OCI-LY1 (cell line): Measurements from ENCODE around the gene ZNF575.
"Not testable (repeated sequence)": the region's sequence is repeated elsewhere in the genome, so short reads cannot be mapped to it uniquely, and the experiment has no call there.

Source experiments
- H2AFZ ChIP-seq: fragments of 200-600 bp; sonication (generic), shearing (Covaris generic); 2 replicates; pipeline ENCODE4 v1.6.0; 2014; ENCODE audit warnings: antibody characterized with exemption, mild to moderate bottlenecking, low read length
- H3F3A ChIP-seq: fragments of 200-600 bp; sonication (generic), shearing (Covaris generic); 2 replicates; pipeline ENCODE4 v1.6.0; 2014; ENCODE audit warnings: mild to moderate bottlenecking, antibody characterized with exemption, low read length, moderate library complexity; ENCODE audit not compliant: insufficient read depth
- H3K27ac ChIP-seq: fragments of 200-600 bp; sonication (generic); 2 replicates; pipeline ENCODE4 v1.5.1; 2014; ENCODE audit warnings: low read length, mixed run types, mild to moderate bottlenecking, low read depth; ENCODE audit not compliant: poor library complexity, severe bottlenecking
- H3K27me3 ChIP-seq: fragments of 200-600 bp; sonication (generic); 2 replicates; pipeline ENCODE4 v1.6.0; 2014; ENCODE audit warnings: antibody characterized with exemption, mild to moderate bottlenecking, low read length, moderate library complexity; ENCODE audit not compliant: insufficient read depth
- H3K36me3 ChIP-seq: fragments of 200-600 bp; sonication (generic); 2 replicates; pipeline ENCODE4 v1.6.1; 2014; ENCODE audit warnings: mild to moderate bottlenecking, antibody characterized with exemption, low read length, moderate library complexity, mixed read lengths; ENCODE audit not compliant: insufficient read depth
- H3K4me1 ChIP-seq: fragments of 200-600 bp; sonication (generic); 2 replicates; pipeline ENCODE4 v1.5.1; 2014; ENCODE audit warnings: mild to moderate bottlenecking, low read length, moderate library complexity; ENCODE audit not compliant: insufficient read depth, severe bottlenecking
- H3K4me2 ChIP-seq: fragments of 200-600 bp; sonication (generic), shearing (Covaris generic); 2 replicates; pipeline ENCODE4 v1.6.1; 2014; ENCODE audit warnings: low read length
- H3K4me3 ChIP-seq: fragments of 200-600 bp; sonication (generic); 2 replicates; pipeline ENCODE4 v1.5.1; 2014; ENCODE audit warnings: low read length, low read depth, mild to moderate bottlenecking, mixed read lengths; ENCODE audit not compliant: poor library complexity, severe bottlenecking
- H3K79me2 ChIP-seq: fragments of 200-600 bp; shearing (Covaris generic); 2 replicates; pipeline ENCODE4 v1.6.1; 2016; ENCODE audit warnings: mixed run types, low read length, mixed read lengths; ENCODE audit not compliant: insufficient read depth
- H3K9ac ChIP-seq: fragments of 200-600 bp; sonication (generic), shearing (Covaris generic); 2 replicates; pipeline ENCODE4 v1.6.1; 2014; ENCODE audit warnings: mild to moderate bottlenecking, low read length, mixed read lengths
- H3K9me2 ChIP-seq: fragments of 200-600 bp; sonication (generic), shearing (Covaris generic); 2 replicates; pipeline ENCODE4 v1.6.1; 2014; ENCODE audit warnings: low read depth, mild to moderate bottlenecking, low read length, mixed read lengths
- H3K9me3 ChIP-seq: fragments of 200-600 bp; shearing (Covaris generic); 2 replicates; pipeline ENCODE4 v1.6.1; 2014; ENCODE audit warnings: low read length, mixed read lengths
- H4K20me1 ChIP-seq: fragments of 200-600 bp; sonication (generic), shearing (Covaris generic); 2 replicates; pipeline ENCODE4 v1.6.0; 2016; ENCODE audit warnings: mild to moderate bottlenecking, low read length; ENCODE audit not compliant: insufficient read depth
- EZH2 ChIP-seq: fragments of 200-600 bp; sonication (generic), shearing (Covaris generic); IDR thresholded peaks from 2 replicates; pipeline ENCODE4 v1.8.0; 2017; ENCODE audit warnings: borderline replicate concordance, mixed run types, mild to moderate bottlenecking, antibody characterized with exemption, low read length, moderate library complexity, mixed read lengths
- TF ChIP-seq, protein P1 (sequence below): fragments of 200-600 bp; sonication (generic), shearing (Covaris generic); IDR thresholded peaks from 2 replicates; pipeline ENCODE4 v1.5.1; 2017; ENCODE audit warnings: mild to moderate bottlenecking, antibody characterized with exemption, low read length, moderate library complexity, mixed read lengths

Gene ZNF575

DNA sequence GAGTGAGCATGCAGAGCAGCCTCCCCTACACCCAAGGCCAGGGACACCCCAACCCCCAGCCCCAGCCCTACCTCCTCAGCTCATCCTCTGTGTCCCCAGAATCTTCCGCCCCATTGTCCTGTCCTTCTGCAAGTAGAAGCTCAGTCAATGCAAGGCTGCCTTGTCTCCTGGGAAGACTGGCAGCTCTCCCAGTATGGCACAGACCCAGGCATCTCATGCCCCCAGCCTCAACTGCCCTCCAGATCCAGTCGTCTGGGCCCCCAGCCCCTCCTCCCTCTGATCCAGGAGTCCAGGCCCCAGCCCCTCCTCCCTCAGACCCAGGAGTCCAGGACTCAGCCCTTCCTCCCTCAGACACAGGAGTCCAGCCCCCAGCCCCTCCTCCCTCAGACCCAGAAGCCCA, 13.0 kb downstream of the ZNF575 start:
- no peak overlapping the region for H3K9ac ChIP-seq

DNA sequence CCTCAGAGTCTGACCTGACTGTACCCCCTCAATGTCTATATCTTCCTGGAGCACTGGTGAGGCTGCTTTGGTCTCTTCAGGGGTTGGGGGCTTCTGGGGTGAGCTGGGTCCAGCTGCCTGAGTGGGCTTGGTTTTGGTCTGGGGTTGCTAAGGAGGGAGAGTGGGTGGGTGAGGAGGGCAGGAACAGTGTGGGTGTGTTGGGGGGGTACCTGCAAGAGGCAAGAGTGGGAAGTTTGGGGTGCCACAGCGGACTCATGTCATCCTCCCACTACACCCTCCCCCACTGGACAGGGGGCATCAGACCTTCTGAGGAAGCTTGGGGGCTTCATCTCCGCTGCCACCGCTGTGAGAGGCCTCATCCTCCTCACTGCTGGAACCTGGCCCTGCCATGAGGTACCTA, 13.6 kb downstream of the ZNF575 start:
- H3K4me1 ChIP-seq, result no peaks in the 10 kb centered on the region
- H3K36me3 ChIP-seq, result peaks cover 44% of the 10 kb centered on the region
- H3F3A ChIP-seq, result no peaks in the 10 kb centered on the region
- H3K4me3 ChIP-seq, result no peak overlapping the region
- H3K4me2 ChIP-seq, result no peak overlapping the region
- no peaks in the 10 kb centered on the region for H3K27me3 ChIP-seq
- H3K27ac ChIP-seq, result no peak overlapping the region
- H2AFZ ChIP-seq, result no peak overlapping the region
- TF ChIP-seq, protein P1, sequence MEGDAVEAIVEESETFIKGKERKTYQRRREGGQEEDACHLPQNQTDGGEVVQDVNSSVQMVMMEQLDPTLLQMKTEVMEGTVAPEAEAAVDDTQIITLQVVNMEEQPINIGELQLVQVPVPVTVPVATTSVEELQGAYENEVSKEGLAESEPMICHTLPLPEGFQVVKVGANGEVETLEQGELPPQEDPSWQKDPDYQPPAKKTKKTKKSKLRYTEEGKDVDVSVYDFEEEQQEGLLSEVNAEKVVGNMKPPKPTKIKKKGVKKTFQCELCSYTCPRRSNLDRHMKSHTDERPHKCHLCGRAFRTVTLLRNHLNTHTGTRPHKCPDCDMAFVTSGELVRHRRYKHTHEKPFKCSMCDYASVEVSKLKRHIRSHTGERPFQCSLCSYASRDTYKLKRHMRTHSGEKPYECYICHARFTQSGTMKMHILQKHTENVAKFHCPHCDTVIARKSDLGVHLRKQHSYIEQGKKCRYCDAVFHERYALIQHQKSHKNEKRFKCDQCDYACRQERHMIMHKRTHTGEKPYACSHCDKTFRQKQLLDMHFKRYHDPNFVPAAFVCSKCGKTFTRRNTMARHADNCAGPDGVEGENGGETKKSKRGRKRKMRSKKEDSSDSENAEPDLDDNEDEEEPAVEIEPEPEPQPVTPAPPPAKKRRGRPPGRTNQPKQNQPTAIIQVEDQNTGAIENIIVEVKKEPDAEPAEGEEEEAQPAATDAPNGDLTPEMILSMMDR, result no peak
- no peak for TF ChIP-seq EZH2
- H4K20me1 ChIP-seq, result no peaks in the 10 kb centered on the region
- H3K9ac ChIP-seq, result no peak overlapping the region
- H3K9me3 ChIP-seq, result no peaks in the 10 kb centered on the region
- no peaks in the 10 kb centered on the region for H3K79me2 ChIP-seq
- H3K9me2 ChIP-seq, result no peaks in the 10 kb centered on the region

More for the DNA sequence above, 13.0 kb downstream of the ZNF575 start:
- no peak overlapping the region for H2AFZ ChIP-seq
- H3K4me1 ChIP-seq, result no peaks in the 10 kb centered on the region
- TF ChIP-seq, protein P1, result no peak
- TF ChIP-seq EZH2, result no peak
- H3K9me3 ChIP-seq, result no peaks in the 10 kb centered on the region
- H3K36me3 ChIP-seq, result peaks cover 40% of the 10 kb centered on the region
- no peaks in the 10 kb centered on the region for H3K79me2 ChIP-seq
- no peaks in the 10 kb centered on the region for H3K9me2 ChIP-seq
- H3K4me2 ChIP-seq, result no peak overlapping the region
- H3K27me3 ChIP-seq, result no peaks in the 10 kb centered on the region
- H3K4me3 ChIP-seq, result no peak overlapping the region
- H3F3A ChIP-seq, result no peaks in the 10 kb centered on the region
- H4K20me1 ChIP-seq, result no peaks in the 10 kb centered on the region
- no peak overlapping the region for H3K27ac ChIP-seq

DNA sequence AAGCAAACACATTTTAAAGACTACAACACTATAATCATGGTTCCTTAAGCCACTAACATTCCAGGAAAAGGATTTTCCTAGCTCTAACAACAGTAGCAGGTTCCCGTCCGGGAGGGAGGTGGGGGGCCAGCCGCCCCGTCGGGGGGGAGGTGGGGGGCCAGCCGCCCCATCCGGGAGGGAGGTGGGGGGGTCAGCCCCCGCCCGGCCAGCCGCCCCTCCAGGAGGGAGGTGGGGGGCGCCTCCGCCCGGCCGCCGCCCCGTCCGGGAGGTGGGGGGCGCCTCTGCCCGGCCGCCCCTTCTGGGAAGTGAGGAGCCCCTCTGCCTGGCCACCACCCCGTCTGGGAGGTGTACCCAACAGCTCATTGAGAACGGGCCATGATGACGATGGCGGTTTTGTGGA, 14.9 kb downstream of the ZNF575 start:
- not testable (repeated sequence) for H3K4me1 ChIP-seq, H3F3A ChIP-seq, H3K27ac ChIP-seq, H3K4me2 ChIP-seq, H3K9ac ChIP-seq, H3K79me2 ChIP-seq, H2AFZ ChIP-seq, H3K9me3 ChIP-seq, H3K4me3 ChIP-seq, H4K20me1 ChIP-seq, H3K9me2 ChIP-seq, H3K27me3 ChIP-seq
- H3K36me3 ChIP-seq, result peaks cover 42% of the 10 kb centered on the region

DNA sequence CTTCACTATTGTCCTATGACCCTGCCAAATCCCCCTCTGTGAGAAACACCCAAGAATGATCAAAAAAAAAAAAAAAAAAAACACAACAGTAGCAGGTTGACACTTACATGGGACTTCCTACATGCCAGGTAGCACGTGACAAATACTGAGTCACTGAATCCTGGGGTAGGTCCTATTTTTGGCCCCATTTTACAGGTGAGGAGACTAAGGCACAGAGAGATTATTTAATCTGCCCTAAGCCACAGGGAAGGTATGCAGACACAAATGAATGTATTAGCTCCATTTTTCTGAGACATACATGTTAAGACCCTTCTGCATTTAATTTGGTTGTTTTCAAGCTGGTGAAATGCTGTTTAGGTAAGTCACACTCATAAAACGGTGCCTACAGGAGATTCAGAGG, 15.7 kb downstream of the ZNF575 start:
- Histone ChIP-seq H3K4me3 (no peak overlapping the region), H3K4me1 (no peaks in the 10 kb centered on the region), H3F3A (no peaks in the 10 kb centered on the region), H3K9me2 (no peaks in the 10 kb centered on the region), H3K9ac (no peak overlapping the region), H3K4me2 (no peak overlapping the region), H3K36me3 (peaks cover 45% of the 10 kb centered on the region), H3K79me2 (no peaks in the 10 kb centered on the region), H2AFZ (no peak overlapping the region), H3K27me3 (no peaks in the 10 kb centered on the region), H4K20me1 (no peaks in the 10 kb centered on the region), H3K27ac (no peak overlapping the region), H3K9me3 (no peaks in the 10 kb centered on the region)
- TF ChIP-seq, protein P1, result no peak
- TF ChIP-seq EZH2, result no peak
